Activated CD4-positive, alpha-beta memory T cell treated with anti-CD3 and anti-CD28 coated beads for 36 hours (primary cell): Measurements from ENCODE around the gene EFNA3. TPM values are rescaled to one million over a fixed set of nuclear protein-coding genes. Genes with fewer than 3 reads are reported as not detected.

ENCODE experiments used
- CTCF ChIA-PET: fragments of 350-600 bp; sonication (Branson Sonifier 250); formaldehyde crosslinking; loops from one replicate; lab custom pipeline; 2021; ENCODE audit warnings: antibody characterized with exemption, inconsistent platforms; lab: Charles Lee
- POLR2A ChIA-PET: fragments of 350-600 bp; sonication (Branson Sonifier 250); formaldehyde crosslinking; loops from one replicate; lab custom pipeline; 2021; ENCODE audit warnings: antibody characterized with exemption; lab: Charles Lee
- DNase-seq: peaks from one replicate; pipeline ENCODE4 v3.0.0-alpha.2; 2020
- H3K27ac Mint-ChIP-seq: one replicate; pipeline ENCODE4 v1.8.0; 2021; ENCODE audit warnings: mixed read lengths
- H3K27me3 Mint-ChIP-seq: one replicate; pipeline ENCODE4 v1.8.0; 2021; ENCODE audit warnings: mixed read lengths
- H3K36me3 Mint-ChIP-seq: one replicate; pipeline ENCODE4 v1.8.0; 2021; ENCODE audit warnings: mixed read lengths
- H3K4me1 Mint-ChIP-seq: one replicate; pipeline ENCODE4 v1.8.0; 2021; ENCODE audit warnings: low read depth, mixed read lengths
- H3K4me3 Mint-ChIP-seq: one replicate; pipeline ENCODE4 v1.8.0; 2021; ENCODE audit warnings: mild to moderate bottlenecking, mixed read lengths
- H3K9me3 Mint-ChIP-seq: one replicate; pipeline ENCODE4 v1.8.0; 2021; ENCODE audit warnings: mixed read lengths
- intact Hi-C: fragments of 100-400 bp; cut with micrococcal nuclease; formaldehyde crosslinking; loops from one replicate; pipeline ENCODE4 v1.15.1; 2023
- total RNA-seq, 2 experiments: library from RNA; stranded (reverse); gene quantifications; one replicate each; pipeline ENCODE4 v1.2.3, GENCODE V29; 2021

The EFNA3 gene
- total RNA-seq, 2 experiments from 2014 or later: 2.4 to 2.6 TPM

GRCh38 chr1:155070158-155070621, 8.4 kb upstream of the EFNA3 start:
- no peak overlapping the region for H3K4me3 Mint-ChIP-seq
- peaks cover 5% of the 10 kb centered on the region for H3K36me3 Mint-ChIP-seq
- DNase-seq: no peak
- ChIA-PET CTCF (interaction anchor here (0.6 to 3.6 kb wide), 9 partner anchors 9 to 102 kb away, joined by 3 to 26 read pairs (median 6); partner anchors contain the start of gene ADAM15), POLR2A (no interaction called here)
- H3K27ac Mint-ChIP-seq: no peak overlapping the region
- H3K4me1 Mint-ChIP-seq: peaks cover 16% of the 10 kb centered on the region
- H3K27me3 Mint-ChIP-seq: no peaks in the 10 kb centered on the region
- no peaks in the 10 kb centered on the region for H3K9me3 Mint-ChIP-seq
- intact Hi-C loops: no loop called here

GRCh38 chr1:155070721-155071569, 7.7 kb upstream of the EFNA3 start:
- DNase-seq: peak; percentile 85
- POLR2A ChIA-PET: no interaction called here
- CTCF ChIA-PET: interaction anchor here (0.6 to 3.6 kb wide), 9 partner anchors 9 to 101 kb away, joined by 3 to 26 read pairs (median 6); partner anchors contain the start of gene ADAM15
- H3K9me3 Mint-ChIP-seq: no peaks in the 10 kb centered on the region
- H3K4me1 Mint-ChIP-seq: peaks cover 16% of the 10 kb centered on the region
- intact Hi-C loops: no loop called here
- peaks cover 5% of the 10 kb centered on the region for H3K36me3 Mint-ChIP-seq
- peak overlapping the region; percentile 32 for H3K4me3 Mint-ChIP-seq
- no peak overlapping the region for H3K27ac Mint-ChIP-seq
- H3K27me3 Mint-ChIP-seq: no peaks in the 10 kb centered on the region

DNA sequence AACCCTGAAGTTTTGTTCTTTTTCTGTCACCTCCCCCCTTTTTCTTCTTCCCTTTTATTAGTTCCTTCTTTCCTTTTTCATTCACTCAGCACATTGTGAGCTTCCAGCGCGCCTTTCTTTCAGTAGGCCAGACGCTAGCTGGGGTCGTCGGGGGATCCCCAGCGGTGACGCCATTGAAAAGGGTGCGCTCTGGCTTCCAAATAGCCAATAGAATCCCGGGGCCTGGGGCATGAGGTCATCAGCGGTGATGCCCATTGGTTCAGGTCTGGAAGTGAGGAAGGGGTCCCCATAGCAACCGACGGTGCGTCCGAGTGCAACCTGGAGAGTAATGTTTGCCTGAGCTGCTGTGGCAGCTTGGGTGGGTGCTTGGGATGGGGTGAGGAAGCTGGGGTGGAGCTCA, 6.9 kb upstream of the EFNA3 start:
- no peak for DNase-seq
- Mint-ChIP-seq H3K27ac (no peak overlapping the region), H3K9me3 (no peaks in the 10 kb centered on the region), H3K4me3 (no peak overlapping the region), H3K4me1 (peaks cover 16% of the 10 kb centered on the region), H3K36me3 (peaks cover 5% of the 10 kb centered on the region), H3K27me3 (no peaks in the 10 kb centered on the region)
- intact Hi-C loops: no loop called here
- ChIA-PET CTCF (interaction anchor here (1.0 to 3.6 kb wide), 5 partner anchors 10 to 592 kb away, joined by 3 to 26 read pairs (median 7); partner anchors contain the start of gene KRTCAP2), POLR2A (interaction anchor here (0.6 kb wide), 1 partner anchor 13 kb away, joined by 3 read pairs; no protein-coding TSS in a partner anchor)

DNA sequence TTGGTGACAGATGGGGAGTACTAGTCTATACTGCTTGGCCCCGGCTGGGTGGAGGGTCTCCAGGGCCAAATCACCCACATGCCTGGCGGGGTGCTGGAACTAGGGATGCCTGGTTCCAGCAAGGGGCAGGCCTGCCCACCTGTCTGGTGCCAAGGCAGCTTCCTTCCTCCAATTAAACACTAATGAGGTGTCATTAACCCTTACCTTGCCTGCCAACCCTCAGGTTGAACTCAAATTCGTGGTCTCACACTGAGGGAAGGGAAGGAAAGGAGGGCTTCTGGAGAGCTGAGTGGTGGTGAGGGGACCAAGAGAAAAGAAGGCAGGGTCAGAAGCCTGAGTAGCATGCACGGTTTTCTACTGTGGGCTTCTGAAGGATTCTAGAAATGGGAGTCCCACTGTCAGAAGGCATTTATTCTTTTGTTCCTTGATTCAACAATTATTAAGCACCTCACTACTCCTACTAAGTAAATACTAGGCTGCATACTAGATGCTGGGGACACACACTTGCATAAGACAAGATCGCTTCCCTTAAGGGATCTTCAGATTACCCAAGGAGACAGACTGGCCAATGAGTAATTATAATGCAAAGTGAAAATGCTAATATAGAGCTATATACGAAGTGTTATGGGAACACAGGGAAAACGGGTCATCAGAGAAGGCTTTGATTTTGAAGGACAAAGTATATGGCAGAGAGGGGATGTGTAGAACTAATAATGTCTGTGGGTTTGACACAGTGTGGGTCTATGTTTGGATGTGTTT, 5.9 kb upstream of the EFNA3 start:
- no peak for DNase-seq
- intact Hi-C loops: no loop called here
- Mint-ChIP-seq H3K27me3 (no peaks in the 10 kb centered on the region), H3K27ac (no peak overlapping the region), H3K4me3 (no peak overlapping the region), H3K4me1 (peaks cover 16% of the 10 kb centered on the region), H3K36me3 (peaks cover 5% of the 10 kb centered on the region), H3K9me3 (no peaks in the 10 kb centered on the region)
- ChIA-PET POLR2A (no interaction called here), CTCF (interaction anchor here (1.0 to 3.6 kb wide), 7 partner anchors 11 to 593 kb away, joined by 3 to 19 read pairs (median 4); partner anchors contain the start of genes ADAM15, CKS1B and KRTCAP2)

DNA sequence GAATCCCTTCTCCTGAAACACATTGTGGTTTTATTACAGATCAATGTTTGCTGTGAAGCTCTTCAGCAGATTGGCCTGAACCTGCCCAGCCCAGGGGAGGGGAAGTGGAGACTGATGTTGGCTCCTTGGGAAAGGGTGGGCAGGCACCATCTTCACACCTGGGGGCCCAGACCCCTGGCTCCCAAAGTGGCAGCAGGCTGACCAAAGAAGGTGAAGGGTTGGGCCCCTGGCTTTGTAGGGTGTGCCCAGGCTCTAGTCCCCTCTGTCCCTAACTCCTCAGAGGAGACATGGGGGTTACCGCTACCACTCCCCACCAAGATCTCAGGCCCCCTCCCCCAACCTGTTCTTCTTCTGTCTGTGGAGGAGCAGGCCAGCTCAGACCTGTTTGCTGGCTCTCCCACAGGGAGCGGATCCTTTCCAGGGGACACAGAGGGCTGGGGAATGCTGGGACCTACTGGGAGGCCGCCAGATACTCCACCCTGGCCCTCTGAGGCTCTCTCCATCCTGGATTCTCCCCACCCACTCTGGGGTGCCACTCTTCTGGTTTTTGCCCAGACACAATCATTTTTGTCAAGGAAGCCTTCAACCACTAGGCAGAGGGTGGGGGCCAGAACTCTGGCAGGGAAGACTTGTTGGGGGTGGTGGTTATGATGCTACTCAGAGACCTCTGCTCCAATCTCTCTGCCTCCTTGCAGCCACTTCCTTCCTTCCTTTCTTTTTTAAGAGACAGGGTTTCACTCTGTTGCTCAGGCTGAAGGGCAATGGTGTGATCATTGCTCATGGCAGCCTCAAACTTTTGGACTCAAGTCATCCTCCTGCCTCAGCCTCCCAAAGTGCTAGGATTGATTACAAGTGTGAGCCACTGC, 5.0 kb upstream of the EFNA3 start:
- no peak overlapping the region for H3K4me3 Mint-ChIP-seq
- POLR2A ChIA-PET: no interaction called here
- H3K9me3 Mint-ChIP-seq: no peaks in the 10 kb centered on the region
- peaks cover 2% of the 10 kb centered on the region for H3K36me3 Mint-ChIP-seq
- CTCF ChIA-PET: interaction anchor here (1.0 to 4.8 kb wide), 3 partner anchors 11 to 22 kb away, joined by 4 to 37 read pairs (median 4); partner anchors contain the start of gene ADAM15
- H3K27me3 Mint-ChIP-seq: no peaks in the 10 kb centered on the region
- peak; percentile 41 for DNase-seq
- peaks cover 16% of the 10 kb centered on the region for H3K4me1 Mint-ChIP-seq
- no peak overlapping the region for H3K27ac Mint-ChIP-seq
- intact Hi-C loops: no loop called here

DNA sequence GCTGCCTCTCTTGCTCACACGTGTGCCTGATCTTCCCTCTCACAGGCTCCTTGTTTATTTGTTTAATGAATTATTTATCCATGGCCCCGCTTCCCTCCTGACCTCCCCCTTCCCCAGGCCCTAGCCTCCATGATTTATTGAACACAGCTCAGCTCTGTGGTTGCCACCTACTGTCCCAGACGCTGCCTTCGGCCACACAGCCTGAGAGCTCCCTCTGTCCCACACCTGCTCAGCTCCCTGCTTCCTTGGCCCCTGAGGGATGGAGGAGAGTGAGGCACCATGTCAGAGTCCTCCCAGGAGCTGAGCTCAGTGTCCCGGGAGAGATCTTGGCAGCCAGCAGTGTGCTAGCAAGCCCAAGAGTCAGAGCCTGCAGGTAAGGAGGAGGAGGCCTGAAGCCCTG, 3.1 kb upstream of the EFNA3 start:
- H3K27ac Mint-ChIP-seq: no peak overlapping the region
- H3K27me3 Mint-ChIP-seq: peaks cover 9% of the 10 kb centered on the region
- peaks cover 23% of the 10 kb centered on the region for H3K4me1 Mint-ChIP-seq
- ChIA-PET POLR2A (interaction anchor here (1.5 kb wide), 1 partner anchor 13 kb away, joined by 3 read pairs; no protein-coding TSS in a partner anchor), CTCF (interaction anchor here (0.7 to 4.8 kb wide), 7 partner anchors 10 to 31 kb away, joined by 3 to 37 read pairs (median 3); partner anchors contain the start of genes ADAM15 and EFNA4)
- no peaks in the 10 kb centered on the region for H3K9me3 Mint-ChIP-seq
- intact Hi-C loops: no loop called here
- H3K4me3 Mint-ChIP-seq: no peak overlapping the region
- H3K36me3 Mint-ChIP-seq: no peaks in the 10 kb centered on the region
- DNase-seq: no peak

GRCh38 chr1:155076371-155076770, 2.3 kb upstream of the EFNA3 start:
- CTCF ChIA-PET: interaction anchor here (1.0 to 4.8 kb wide), 5 partner anchors 9 to 24 kb away, joined by 3 to 37 read pairs (median 3); no protein-coding TSS in a partner anchor
- no peaks in the 10 kb centered on the region for H3K9me3 Mint-ChIP-seq

GRCh38 chr1:155077346-155077745, 1.3 kb upstream of the EFNA3 start:
- Mint-ChIP-seq H3K9me3 (no peaks in the 10 kb centered on the region), H3K4me3 (no peak overlapping the region), H3K27ac (no peak overlapping the region), H3K36me3 (no peaks in the 10 kb centered on the region), H3K27me3 (peaks cover 21% of the 10 kb centered on the region), H3K4me1 (peaks cover 30% of the 10 kb centered on the region)
- intact Hi-C loops: no loop called here
- ChIA-PET POLR2A (no interaction called here), CTCF (interaction anchor here (1.0 to 4.8 kb wide), 3 partner anchors 8 to 14 kb away, joined by 3 to 37 read pairs (median 4); no protein-coding TSS in a partner anchor)
- no peak for DNase-seq

More at GRCh38 chr1:155076371-155076770, 2.3 kb upstream of the EFNA3 start:
- intact Hi-C loops: no loop called here
- Mint-ChIP-seq H3K4me1 (peaks cover 27% of the 10 kb centered on the region), H3K4me3 (no peak overlapping the region), H3K27me3 (peaks cover 14% of the 10 kb centered on the region), H3K27ac (no peak overlapping the region), H3K36me3 (no peaks in the 10 kb centered on the region)
- POLR2A ChIA-PET: interaction anchor here (1.5 kb wide), 1 partner anchor 14 kb away, joined by 3 read pairs; no protein-coding TSS in a partner anchor
- DNase-seq: no peak

- no peak for DNase-seq
- intact Hi-C loops: no loop called here
- Mint-ChIP-seq H3K36me3 (no peaks in the 10 kb centered on the region), H3K4me1 (peaks cover 35% of the 10 kb centered on the region), H3K27ac (no peak overlapping the region), H3K9me3 (no peaks in the 10 kb centered on the region), H3K27me3 (peaks cover 25% of the 10 kb centered on the region), H3K4me3 (no peak overlapping the region)
- POLR2A ChIA-PET: no interaction called here
- CTCF ChIA-PET: interaction anchor here (1.2 to 4.8 kb wide), 3 partner anchors 7 to 34 kb away, joined by 4 to 37 read pairs (median 4); no protein-coding TSS in a partner anchor
Measured at GRCh38 chr1:155077758-155078445, 735 bp upstream of the EFNA3 start.

DNA sequence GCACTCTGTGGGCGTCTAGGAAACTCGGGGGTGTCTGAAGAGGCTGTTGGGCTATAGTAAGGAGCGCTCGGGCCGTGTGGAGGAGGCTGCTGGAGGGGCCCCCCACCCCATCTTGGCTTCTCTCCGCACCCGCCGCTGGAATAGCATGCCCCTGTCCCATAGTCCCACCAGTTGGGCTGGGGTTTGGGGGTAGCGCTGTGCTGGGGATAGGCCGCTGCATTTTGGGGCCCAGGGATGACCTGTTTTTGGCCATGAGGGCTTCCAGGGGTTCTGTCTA, 511 bp downstream of the EFNA3 start:
- ChIA-PET POLR2A (interaction anchor here (0.5 kb wide), 1 partner anchor 11 kb away, joined by 4 read pairs; no protein-coding TSS in a partner anchor), CTCF (interaction anchor here (0.5 to 3.0 kb wide), 5 partner anchors 18 to 94 kb away, joined by 3 to 10 read pairs (median 4); partner anchors contain the start of genes ADAM15 and KRTCAP2)
- H3K4me1 Mint-ChIP-seq: peaks cover 34% of the 10 kb centered on the region
- H3K9me3 Mint-ChIP-seq: no peaks in the 10 kb centered on the region
- H3K27me3 Mint-ChIP-seq: peaks cover 36% of the 10 kb centered on the region
- H3K36me3 Mint-ChIP-seq: no peaks in the 10 kb centered on the region
- H3K27ac Mint-ChIP-seq: no peak overlapping the region
- peak overlapping the region; percentile 56 for H3K4me3 Mint-ChIP-seq
- intact Hi-C loops: no loop called here
- no peak for DNase-seq
